Daoy (cell line): ENCODE measurements around the gene RAB25. TPM values are rescaled to one million over a fixed set of nuclear protein-coding genes. Genes with fewer than 3 reads are reported as not detected.
"Not testable (repeated sequence)": the region's sequence is repeated elsewhere in the genome, so short reads cannot be mapped to it uniquely, and the experiment has no call there.

Experiments
- DNase-seq: peaks from one replicate; pipeline ENCODE4 v3.0.0-alpha.2; 2015; ENCODE audit warnings: low read depth
- total RNA-seq: library from RNA; depleted of rRNA; stranded (reverse); fragments of >200 nt; shearing (Covaris generic); gene quantifications from 2 replicates; pipeline ENCODE4 v1.2.3, GENCODE V29; 2014

RAB25 gene
- total RNA-seq, 1 experiment from 2014 or later: not detected

DNA sequence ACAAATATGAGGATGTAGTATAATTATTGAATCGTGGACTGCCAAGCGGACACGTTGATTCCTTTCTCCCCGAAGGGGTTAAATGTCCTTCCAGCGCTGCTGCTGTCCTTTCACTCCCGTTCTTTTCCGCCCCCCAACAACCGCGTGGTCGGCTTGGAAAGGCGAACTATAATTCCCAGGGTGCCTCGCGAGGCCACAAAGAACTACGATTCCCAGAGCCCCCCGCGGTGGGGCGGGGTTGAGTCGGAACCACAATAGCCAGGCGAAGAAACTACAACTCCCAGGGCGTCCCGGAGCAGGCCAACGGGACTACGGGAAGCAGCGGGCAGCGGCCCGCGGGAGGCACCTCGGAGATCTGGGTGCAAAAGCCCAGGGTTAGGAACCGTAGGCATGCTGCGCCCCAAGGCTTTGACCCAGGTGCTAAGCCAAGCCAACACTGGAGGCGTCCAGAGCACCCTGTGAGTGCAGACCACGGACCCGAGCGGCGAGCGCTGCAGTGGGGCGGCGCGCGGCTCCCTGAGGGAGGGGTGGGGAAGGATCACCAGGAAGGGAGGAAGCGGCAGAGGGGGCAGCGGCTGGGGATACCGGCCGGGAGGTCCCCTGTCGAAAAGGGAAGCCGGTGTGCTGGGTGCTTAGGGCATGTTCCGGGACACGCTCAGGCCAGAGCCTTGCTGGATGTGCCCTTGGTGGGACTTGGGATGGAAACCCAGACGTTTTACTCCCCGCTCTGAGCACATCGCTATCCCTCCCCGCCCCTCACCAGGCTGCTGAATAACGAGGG, 6.3 kb upstream of the RAB25 start, which contains the start of gene LAMTOR2:
LAMTOR2 (plus strand) TSS at position 283 of the 781 bp plus-strand sequence; CDS start at position 391, 108 bp downstream.
- peak; percentile 98 for DNase-seq

GRCh38 chr1:156055281-156056048, 5.5 kb upstream of the RAB25 start:
- no peak for DNase-seq

DNA sequence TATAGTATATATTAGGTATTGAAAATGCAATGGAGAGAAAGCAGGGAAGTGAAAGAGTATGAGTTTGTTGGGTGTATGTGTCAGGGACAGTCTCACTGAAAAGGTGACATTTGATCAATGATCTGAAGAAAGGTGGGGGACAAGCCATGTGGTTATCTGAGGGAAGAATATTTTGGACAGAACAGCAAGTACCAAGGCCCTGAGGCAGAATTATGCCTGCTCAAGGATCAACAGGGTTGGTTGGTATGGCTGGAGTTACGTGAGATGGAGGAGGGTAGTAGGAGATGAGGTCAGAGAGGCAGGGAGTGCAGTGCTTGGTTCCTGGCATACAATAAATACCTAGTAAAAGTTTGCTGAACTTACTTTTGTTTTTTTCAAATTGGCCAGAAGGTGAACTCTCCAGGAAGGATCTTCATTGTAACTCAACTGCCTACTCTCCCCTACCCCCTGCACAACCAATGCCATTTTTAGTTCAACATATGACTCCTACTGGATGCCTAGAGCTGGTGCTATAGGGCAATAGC, 4.6 kb upstream of the RAB25 start:
- DNase-seq: no peak

DNA sequence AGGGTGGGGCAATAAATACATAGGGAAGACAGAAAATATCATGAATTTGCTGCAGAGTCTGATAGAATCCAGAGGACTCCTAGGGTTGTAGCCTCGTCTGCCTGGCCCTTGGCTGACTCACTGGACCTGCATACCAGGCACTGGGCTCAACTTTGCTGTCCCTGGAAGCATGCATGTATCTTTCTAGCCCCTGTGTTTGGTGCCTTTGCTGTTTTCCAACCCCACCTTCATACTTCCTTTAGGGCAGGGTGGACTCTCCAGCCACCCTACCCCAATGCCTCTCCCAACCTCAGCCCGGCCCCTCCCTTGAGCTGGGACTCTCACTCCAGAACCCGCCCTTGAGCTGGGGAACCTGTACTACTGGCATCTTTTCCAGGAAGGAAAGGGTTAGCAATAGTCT, 1.2 kb downstream of the RAB25 start:
- DNase-seq: no peak

DNA sequence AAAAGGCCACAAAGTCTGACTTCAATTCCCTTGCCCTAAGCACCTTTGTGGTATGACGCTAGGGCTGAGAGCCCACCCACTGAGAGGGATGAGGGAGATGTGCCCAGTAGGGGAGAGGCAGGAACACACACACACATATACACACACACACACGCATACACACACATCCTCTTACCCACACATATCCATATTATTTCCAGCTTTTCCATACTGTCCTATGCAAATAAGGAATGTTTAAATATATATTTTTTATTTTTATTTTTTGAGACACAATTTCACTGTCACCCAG, 3.0 kb downstream of the RAB25 start:
- peak; percentile 21 for DNase-seq

DNA sequence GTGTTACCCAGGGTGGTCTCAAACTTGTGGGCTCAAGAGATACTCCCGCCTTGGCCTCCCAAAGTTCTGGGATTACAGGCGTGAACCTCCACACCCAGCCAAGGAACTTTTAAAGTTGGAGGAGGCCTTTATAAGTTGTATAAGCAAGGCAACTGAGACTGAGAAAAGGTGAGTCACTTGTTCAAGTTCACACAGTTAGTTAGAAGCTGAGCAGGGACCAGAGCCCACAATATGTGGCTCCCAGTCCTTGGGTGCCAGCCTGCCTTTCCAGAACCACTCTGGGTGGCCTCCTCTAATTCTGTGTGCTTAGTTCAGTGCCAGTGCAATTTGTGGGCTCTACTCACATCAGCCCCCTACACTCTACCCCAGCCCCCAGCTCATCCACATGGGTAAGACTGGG, 3.7 kb downstream of the RAB25 start:
- DNase-seq: no peak

GRCh38 chr1:156065212-156065611, 4.3 kb downstream of the RAB25 start:
- no peak for DNase-seq

DNA sequence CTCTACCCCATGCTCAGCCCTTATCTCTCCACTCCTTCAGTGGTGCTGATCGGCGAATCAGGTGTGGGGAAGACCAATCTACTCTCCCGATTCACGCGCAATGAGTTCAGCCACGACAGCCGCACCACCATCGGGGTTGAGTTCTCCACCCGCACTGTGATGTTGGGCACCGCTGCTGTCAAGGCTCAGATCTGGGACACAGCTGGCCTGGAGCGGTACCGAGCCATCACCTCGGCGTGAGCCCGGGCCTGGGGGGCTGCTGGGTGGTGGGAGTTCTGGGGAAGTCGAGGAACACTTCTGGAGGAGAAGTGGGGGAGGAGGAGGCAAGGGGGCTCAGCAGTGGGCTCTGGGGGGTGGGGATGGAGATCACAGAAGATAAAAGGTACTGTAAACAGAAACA, 4.9 kb downstream of the RAB25 start:
- DNase-seq: no peak

- no peak for DNase-seq
Measured at GRCh38 chr1:156067262-156067661, 6.3 kb downstream of the RAB25 start.

DNA sequence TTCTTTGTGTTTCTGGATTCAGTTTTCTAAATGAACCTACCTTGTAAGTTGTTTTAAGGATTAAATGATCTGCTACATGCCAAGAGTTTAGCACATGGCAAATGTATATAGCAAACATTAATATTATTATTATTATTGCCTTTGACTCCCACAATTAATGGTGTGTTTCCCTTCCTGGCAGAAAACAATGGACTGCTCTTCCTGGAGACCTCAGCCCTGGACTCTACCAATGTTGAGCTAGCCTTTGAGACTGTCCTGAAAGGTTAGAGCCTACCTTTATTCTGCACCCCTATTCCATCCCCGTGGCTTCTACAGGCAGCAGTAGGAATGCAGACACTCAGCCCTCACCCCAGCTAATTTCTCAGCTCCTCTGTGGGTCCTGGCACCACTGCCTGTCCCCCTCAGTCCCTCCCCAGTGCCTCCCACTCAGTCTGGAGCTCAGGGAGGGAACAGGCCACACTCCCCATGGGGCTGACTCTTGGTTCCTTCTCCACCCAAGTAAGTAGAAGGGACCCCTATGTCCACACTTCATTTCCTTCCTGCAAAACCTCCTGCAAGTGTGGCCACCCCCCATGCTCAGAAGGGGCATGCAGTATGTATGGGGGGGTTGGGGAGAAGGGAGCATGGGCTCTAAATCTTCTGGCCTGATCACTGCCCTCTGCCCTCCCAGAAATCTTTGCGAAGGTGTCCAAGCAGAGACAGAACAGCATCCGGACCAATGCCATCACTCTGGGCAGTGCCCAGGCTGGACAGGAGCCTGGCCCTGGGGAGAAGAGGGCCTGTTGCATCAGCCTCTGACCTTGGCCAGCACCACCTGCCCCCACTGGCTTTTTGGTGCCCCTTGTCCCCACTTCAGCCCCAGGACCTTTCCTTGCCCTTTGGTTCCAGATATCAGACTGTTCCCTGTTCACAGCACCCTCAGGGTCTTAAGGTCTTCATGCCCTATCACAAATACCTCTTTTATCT, 8.8 kb downstream of the RAB25 start:
- DNase-seq: no peak

- no peak for DNase-seq
Measured at GRCh38 chr1:156070548-156070947, 9.6 kb downstream of the RAB25 start.

- not testable (repeated sequence) for DNase-seq
Measured at GRCh38 chr1:156071332-156071816, 10.4 kb downstream of the RAB25 start.

DNA sequence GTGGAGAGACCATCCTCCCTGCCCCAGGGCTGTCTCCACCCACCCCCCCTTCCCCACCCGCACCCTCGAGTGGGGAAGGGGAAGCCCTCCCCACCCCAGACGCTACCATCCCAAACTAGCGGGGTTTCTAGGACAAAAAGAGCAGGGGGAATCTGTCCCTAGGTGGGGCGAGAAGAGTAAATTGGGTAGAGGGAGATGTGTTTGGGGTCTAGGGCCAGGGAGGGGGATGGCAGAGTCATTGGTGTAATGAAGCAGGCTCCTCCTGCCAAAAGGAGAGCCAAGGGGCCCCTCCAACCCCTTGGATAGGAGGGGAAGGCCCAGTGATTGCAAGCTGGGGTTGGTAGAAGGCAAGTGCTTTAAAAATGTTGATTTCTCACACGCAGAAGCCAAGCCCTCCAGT, 11.3 kb downstream of the RAB25 start:
- no peak for DNase-seq

DNA sequence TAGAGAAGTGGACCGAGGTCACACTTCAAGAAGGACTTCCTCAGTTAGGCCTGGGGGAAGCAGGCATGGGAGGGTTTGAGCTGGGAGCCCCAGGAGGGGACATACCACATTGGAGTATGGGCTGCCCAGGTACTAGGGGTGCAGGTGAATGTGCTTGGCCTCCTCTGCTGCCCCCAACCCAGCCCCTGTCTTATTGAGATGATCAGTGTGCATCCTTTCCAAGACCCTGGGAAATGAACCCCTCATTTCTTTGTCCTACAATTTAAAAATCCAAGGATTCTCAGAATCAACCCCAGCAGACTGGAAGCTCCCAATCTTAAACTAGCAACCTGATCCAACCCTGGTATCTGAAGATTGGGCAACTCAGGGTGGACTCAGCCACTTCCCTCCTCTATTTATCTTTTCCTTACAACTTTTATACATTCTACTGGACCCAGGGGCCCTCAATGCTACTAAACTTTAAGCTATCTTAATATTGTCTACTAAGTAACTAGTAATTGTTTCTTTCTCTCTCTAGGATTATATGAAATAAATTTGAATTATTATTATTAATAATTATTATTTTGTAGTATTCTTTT, 12.2 kb downstream of the RAB25 start:
- DNase-seq: no peak

- DNase-seq: no peak
Measured at GRCh38 chr1:156073740-156074139, 12.8 kb downstream of the RAB25 start.

DNA sequence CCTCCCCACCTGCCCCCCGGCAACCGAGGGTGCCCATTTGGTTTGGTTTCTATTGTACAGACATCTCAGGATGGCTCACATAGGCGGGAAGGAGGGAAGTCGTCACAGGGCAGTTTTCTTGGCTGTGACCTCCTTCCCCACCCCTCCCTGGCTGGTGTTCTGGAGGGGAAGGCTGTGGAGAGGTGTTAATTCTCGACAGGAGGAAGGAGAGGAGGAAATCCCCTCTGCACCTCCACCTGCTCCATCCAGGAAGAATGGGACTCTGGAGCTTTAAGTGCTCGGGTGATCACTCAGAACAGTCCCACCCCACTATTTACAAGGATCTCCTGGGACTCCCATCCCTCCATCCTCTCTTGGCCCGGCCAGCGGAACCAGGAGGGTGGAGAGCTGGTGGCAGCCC, 13.7 kb downstream of the RAB25 start:
- no peak for DNase-seq

DNA sequence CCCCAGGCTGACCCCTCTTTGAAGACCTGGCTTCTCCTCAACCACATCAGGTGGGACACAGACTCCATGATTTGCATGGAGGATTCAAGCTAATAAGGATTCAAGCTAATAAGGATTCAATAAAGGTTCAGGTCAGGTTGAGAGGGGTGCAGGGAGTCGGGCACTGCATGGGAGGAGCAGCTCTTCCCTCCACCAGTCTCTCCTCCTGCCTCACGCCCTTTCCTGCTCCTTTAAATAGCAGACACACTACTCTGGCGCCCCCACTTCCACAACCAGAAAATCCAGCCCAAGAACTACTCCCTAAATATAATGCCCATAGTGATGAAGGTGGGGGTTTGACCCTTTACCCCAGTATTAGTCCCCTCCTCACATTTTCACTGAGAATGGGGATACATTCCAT, 14.2 kb downstream of the RAB25 start:
- no peak for DNase-seq

GRCh38 chr1:156075775-156076204, 14.8 kb downstream of the RAB25 start:
- DNase-seq: no peak

DNA sequence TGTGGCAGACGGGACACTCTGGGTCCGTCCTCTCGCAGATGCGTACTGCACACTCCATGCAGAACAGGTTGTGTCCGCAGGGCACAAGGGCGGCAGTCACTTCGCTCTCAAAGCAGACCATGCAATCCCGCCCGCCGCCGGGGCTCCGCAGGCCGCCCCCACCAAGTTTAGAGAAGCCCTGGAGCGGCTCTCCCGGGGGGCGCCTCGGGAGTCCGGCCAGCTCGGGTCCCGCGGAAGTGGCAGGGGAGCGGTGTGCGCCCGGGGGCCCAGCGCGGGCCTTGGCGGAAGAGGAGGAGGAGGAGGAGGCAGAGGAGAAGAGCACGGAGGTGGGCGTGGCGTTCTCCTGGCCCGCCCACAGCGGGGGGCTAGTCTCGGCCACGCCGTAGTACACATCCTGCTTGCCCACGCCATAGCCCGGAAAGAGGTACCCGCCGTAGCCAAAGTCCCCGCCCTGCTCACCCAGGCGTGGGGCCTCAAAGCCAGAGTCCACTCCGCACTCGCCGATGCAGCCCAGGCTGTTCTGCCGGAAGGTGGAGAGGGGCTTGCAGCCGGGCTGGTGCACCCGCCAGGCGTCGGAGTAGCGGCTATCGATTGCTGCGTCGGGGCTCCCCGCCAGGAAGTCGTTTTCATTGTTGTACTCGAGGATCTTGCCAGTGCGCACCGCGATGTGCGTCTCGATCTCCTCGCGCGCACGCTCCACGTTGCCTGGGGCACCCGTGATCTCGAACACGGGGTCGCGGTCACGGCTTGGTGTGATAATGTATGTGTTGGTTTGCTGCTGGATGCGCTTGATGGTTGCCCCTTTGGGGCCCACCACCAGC, 15.9 kb downstream of the RAB25 start:
- no peak for DNase-seq

DNA sequence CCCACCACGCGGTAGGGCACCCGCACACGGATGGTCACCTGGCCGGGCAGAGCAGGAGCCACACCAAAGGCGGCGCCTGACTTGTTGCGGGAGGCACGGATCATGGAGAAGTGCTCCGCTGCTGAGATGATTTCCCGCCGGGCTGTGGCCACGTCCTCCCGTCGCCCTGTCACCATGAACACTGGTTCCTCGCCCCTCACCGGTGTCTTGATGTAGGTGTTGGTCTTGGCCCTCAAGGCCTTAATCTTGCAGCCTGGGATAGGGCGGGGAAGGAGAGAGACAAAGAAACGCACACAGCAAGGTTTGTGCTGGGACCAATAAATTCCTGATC, 16.4 kb downstream of the RAB25 start:
- no peak for DNase-seq

DNA sequence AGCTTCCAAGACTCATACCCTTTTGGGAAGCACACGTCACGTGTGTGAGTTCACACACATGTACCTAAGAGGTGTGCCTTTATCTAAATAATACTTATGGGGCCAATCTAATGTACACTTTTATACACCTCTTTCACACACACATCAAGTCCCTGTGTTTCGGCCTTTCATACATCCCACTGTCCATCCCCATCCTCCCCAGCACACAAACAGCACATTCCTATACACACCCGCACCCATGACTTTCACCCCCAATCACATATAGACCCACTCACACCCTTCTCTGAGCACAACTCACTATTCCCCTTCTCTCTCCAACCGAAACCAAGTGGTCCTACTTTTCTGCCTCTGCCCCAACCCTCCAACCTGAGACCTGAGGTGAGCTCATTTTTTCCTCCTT, 17.8 kb downstream of the RAB25 start:
- no peak for DNase-seq
